ENCODE measurements around the gene ANKMY1.

Gene ANKMY1

GRCh38 chr2:240573071-240573515, 15.3 kb upstream of the ANKMY1 start:
- Histone ChIP-seq H3K27me3 (ENCODE audit: low read length) (no peaks in the 10 kb centered on the region), H3K27ac (ENCODE audit: low read depth, low read length) (no peak overlapping the region), H3K9me3 (ENCODE audit: insufficient read depth, low read length) (no peaks in the 10 kb centered on the region), H3K9me2 (replicated peaks; ENCODE audit: insufficient read depth, low read length) (no peaks in the 10 kb centered on the region), H3K4me2 (ENCODE audit: low read depth, low read length, poor library complexity, severe bottlenecking) (no peak overlapping the region), H3K79me2 (ENCODE audit: insufficient read depth, low read length) (peaks cover 19% of the 10 kb centered on the region), H2AFZ (ENCODE audit: low read depth, low read length, severe bottlenecking) (no peak overlapping the region), H3K4me3 (ENCODE audit: insufficient read depth, low read length, poor library complexity, severe bottlenecking) (no peak overlapping the region), H4K20me1 (ENCODE audit: low read depth, low read length) (no peaks in the 10 kb centered on the region), H3F3A (ENCODE audit: insufficient read depth) (no peaks in the 10 kb centered on the region), H3K9ac (ENCODE audit: low read length) (no peak overlapping the region), H3K36me3 (ENCODE audit: low read length) (no peaks in the 10 kb centered on the region)
- TF ChIP-seq CTCF (IDR thresholded peaks at IDR 0.05; ENCODE audit: insufficient read depth, low read length, poor library complexity, severe bottlenecking): no peak

- no peaks in the 10 kb centered on the region for H4K20me1 ChIP-seq (ENCODE audit: low read depth, low read length)
- TF ChIP-seq EZH2phosphoT487 (conservative IDR thresholded peaks at IDR 0.05; ENCODE audit: low read length) (no peak), CTCF (IDR thresholded peaks at IDR 0.05; ENCODE audit: insufficient read depth, low read length, poor library complexity, severe bottlenecking) (no peak)
These were observed 14.6 kb upstream of the ANKMY1 start for GRCh38 chr2:240572141-240573031.

GRCh38 chr2:240571314-240571973, 13.7 kb upstream of the ANKMY1 start:
- Histone ChIP-seq H2AFZ (ENCODE audit: low read depth, low read length, severe bottlenecking) (no peak overlapping the region), H3K9ac (ENCODE audit: low read length) (no peak overlapping the region), H3K4me3 (ENCODE audit: insufficient read depth, low read length, poor library complexity, severe bottlenecking) (no peak overlapping the region), H3K4me2 (ENCODE audit: low read depth, low read length, poor library complexity, severe bottlenecking) (no peak overlapping the region), H3K9me3 (ENCODE audit: insufficient read depth, low read length) (no peaks in the 10 kb centered on the region), H3K27me3 (ENCODE audit: low read length) (no peaks in the 10 kb centered on the region), H3K9me2 (replicated peaks; ENCODE audit: insufficient read depth, low read length) (no peaks in the 10 kb centered on the region), H3F3A (ENCODE audit: insufficient read depth) (0 out of 2 replicates have a peak, but pooled peaks cover 4% of the 10 kb centered on the region), H4K20me1 (ENCODE audit: low read depth, low read length) (no peaks in the 10 kb centered on the region), H3K36me3 (ENCODE audit: low read length) (no peaks in the 10 kb centered on the region), H3K27ac (ENCODE audit: low read depth, low read length) (no peak overlapping the region), H3K79me2 (ENCODE audit: insufficient read depth, low read length) (peaks cover 24% of the 10 kb centered on the region)
- TF ChIP-seq EZH2phosphoT487 (conservative IDR thresholded peaks at IDR 0.05; ENCODE audit: low read length) (no peak), CTCF (IDR thresholded peaks at IDR 0.05; ENCODE audit: insufficient read depth, low read length, poor library complexity, severe bottlenecking) (no peak)

More at GRCh38 chr2:240572141-240573031, 14.6 kb upstream of the ANKMY1 start:
- Histone ChIP-seq H3F3A (ENCODE audit: insufficient read depth) (no peaks in the 10 kb centered on the region), H3K36me3 (ENCODE audit: low read length) (no peaks in the 10 kb centered on the region), H3K4me3 (ENCODE audit: insufficient read depth, low read length, poor library complexity, severe bottlenecking) (no peak overlapping the region), H3K9me2 (replicated peaks; ENCODE audit: insufficient read depth, low read length) (no peaks in the 10 kb centered on the region), H3K4me2 (ENCODE audit: low read depth, low read length, poor library complexity, severe bottlenecking) (no peak overlapping the region), H3K79me2 (ENCODE audit: insufficient read depth, low read length) (peaks cover 19% of the 10 kb centered on the region), H3K9me3 (ENCODE audit: insufficient read depth, low read length) (no peaks in the 10 kb centered on the region), H3K9ac (ENCODE audit: low read length) (no peak overlapping the region), H3K27me3 (ENCODE audit: low read length) (no peaks in the 10 kb centered on the region), H3K27ac (ENCODE audit: low read depth, low read length) (no peak overlapping the region), H2AFZ (ENCODE audit: low read depth, low read length, severe bottlenecking) (no peak overlapping the region)

All from SU-DHL-6 (cell line).